ENCODE measurements around the gene ZNF529.
"Not testable (repeated sequence)": the region's sequence is repeated elsewhere in the genome, so short reads cannot be mapped to it uniquely, and the experiment has no call there.

ZNF529 gene

GRCh38 chr19:36573020-36573894 is at the start of gene ZNF529:
Gene ZNF529, minus strand, starts transcription at chr19:36573292. Its CDS starts 946 bp downstream, at chr19:36572346.
- DNase-seq (ENCODE audit: low read depth in 2 of 2), result peak; percentile 71 to 77

GRCh38 chr19:36605877-36606478 is 32.9 kb upstream of the ZNF529 start:
- no peak for DNase-seq (ENCODE audit: low read depth in 2 of 2)

GRCh38 chr19:36605101-36605876 is 32.2 kb upstream of the ZNF529 start, which contains the start of gene ZNF382:
Gene ZNF382, plus strand, starts transcription at chr19:36605313. Its CDS starts 4,602 bp downstream, at chr19:36609915.
- DNase-seq (ENCODE audit: low read depth in 2 of 2), result peak; percentile 76 to 77

- peak; percentile 80 to 81 for DNase-seq (ENCODE audit: low read depth in 2 of 2)
Observed at GRCh38 chr19:36604656-36605100, 31.6 kb upstream of the ZNF529 start.

GRCh38 chr19:36602681-36603080 is 29.6 kb upstream of the ZNF529 start:
- DNase-seq (ENCODE audit: low read depth in 2 of 2), result not testable (repeated sequence)

- no peak for DNase-seq (ENCODE audit: low read depth in 2 of 2)
Observed at GRCh38 chr19:36579255-36579654, 6.2 kb upstream of the ZNF529 start.

GRCh38 chr19:36577271-36577996 is 4.3 kb upstream of the ZNF529 start:
- DNase-seq (ENCODE audit: low read depth in 2 of 2), result no peak

GRCh38 chr19:36574741-36575140 is 1.6 kb upstream of the ZNF529 start:
- no peak for DNase-seq (ENCODE audit: low read depth in 2 of 2)

- DNase-seq (ENCODE audit: low read depth in 2 of 2), result no peak
Observed at GRCh38 chr19:36573895-36574720, 1.0 kb upstream of the ZNF529 start.

- DNase-seq (ENCODE audit: low read depth in 2 of 2), result no peak
Observed at GRCh38 chr19:36572593-36573019, 486 bp downstream of the ZNF529 start.

GRCh38 chr19:36564391-36564790 is 8.7 kb downstream of the ZNF529 start:
- no peak for DNase-seq (ENCODE audit: low read depth in 2 of 2)

- DNase-seq (ENCODE audit: low read depth in 2 of 2), result no peak
Observed at GRCh38 chr19:36547001-36547732, 25.9 kb downstream of the ZNF529 start.

- peak in 1 of 2 experiments; percentile 0 for DNase-seq (ENCODE audit: low read depth in 2 of 2)
Observed at GRCh38 chr19:36528921-36529518, 44.1 kb downstream of the ZNF529 start.

GRCh38 chr19:36528194-36528920 is 44.7 kb downstream of the ZNF529 start, which contains the start of gene ZNF260:
Gene ZNF260, minus strand, starts transcription at chr19:36528271. Its CDS starts 13,033 bp downstream, at chr19:36515238.
- DNase-seq (ENCODE audit: low read depth in 2 of 2), result peak; percentile 83 to 87

- DNase-seq (ENCODE audit: low read depth in 2 of 2), result no peak
Observed at GRCh38 chr19:36527873-36528193, 45.3 kb downstream of the ZNF529 start.

GRCh38 chr19:36527341-36527740 is 45.8 kb downstream of the ZNF529 start:
- DNase-seq (ENCODE audit: low read depth in 2 of 2), result no peak

- DNase-seq (ENCODE audit: low read depth in 2 of 2), result no peak
Observed at GRCh38 chr19:36526581-36526980, 46.5 kb downstream of the ZNF529 start.

- no peak for DNase-seq (ENCODE audit: low read depth in 2 of 2)
Observed at GRCh38 chr19:36524617-36525016, 48.5 kb downstream of the ZNF529 start.

All from stimulated activated CD4-positive, alpha-beta T cell treated with anti-CD3 and anti-CD28 coated beads, Interleukin-12 subunit alpha, Interleukin-12 subunit beta, amount 100 ng/mL, for 24 hours (primary cell).